Jurkat, Clone E6-1 (cell line): ENCODE data around the gene IL1A. TPM values are rescaled to one million over a fixed set of nuclear protein-coding genes. Genes with fewer than 3 reads are reported as not detected.
"Not testable (repeated sequence)": the region's sequence is repeated elsewhere in the genome, so short reads cannot be mapped to it uniquely, and the experiment has no call there.

ENCODE experiments used
- DNase-seq: peaks from one replicate; pipeline ENCODE4 v3.0.0-alpha.2; 2011; ENCODE audit warnings: low read depth, low spot score
- H3K4me3 ChIP-seq: 2 replicates; pipeline ENCODE4 v1.5.1; 2011; ENCODE audit warnings: mild to moderate bottlenecking, low read length, control low read depth, moderate library complexity
- polyA plus RNA-seq: library from polyadenylated mRNA; unstranded; fragments of >200 nt; gene quantifications from one replicate; pipeline ENCODE4 v1.2.1, GENCODE V29; 2012; ENCODE audit warnings: missing spikeins; ENCODE audit not compliant: insufficient read length, insufficient read depth

IL1A gene
- not detected for polyA plus RNA-seq

DNA sequence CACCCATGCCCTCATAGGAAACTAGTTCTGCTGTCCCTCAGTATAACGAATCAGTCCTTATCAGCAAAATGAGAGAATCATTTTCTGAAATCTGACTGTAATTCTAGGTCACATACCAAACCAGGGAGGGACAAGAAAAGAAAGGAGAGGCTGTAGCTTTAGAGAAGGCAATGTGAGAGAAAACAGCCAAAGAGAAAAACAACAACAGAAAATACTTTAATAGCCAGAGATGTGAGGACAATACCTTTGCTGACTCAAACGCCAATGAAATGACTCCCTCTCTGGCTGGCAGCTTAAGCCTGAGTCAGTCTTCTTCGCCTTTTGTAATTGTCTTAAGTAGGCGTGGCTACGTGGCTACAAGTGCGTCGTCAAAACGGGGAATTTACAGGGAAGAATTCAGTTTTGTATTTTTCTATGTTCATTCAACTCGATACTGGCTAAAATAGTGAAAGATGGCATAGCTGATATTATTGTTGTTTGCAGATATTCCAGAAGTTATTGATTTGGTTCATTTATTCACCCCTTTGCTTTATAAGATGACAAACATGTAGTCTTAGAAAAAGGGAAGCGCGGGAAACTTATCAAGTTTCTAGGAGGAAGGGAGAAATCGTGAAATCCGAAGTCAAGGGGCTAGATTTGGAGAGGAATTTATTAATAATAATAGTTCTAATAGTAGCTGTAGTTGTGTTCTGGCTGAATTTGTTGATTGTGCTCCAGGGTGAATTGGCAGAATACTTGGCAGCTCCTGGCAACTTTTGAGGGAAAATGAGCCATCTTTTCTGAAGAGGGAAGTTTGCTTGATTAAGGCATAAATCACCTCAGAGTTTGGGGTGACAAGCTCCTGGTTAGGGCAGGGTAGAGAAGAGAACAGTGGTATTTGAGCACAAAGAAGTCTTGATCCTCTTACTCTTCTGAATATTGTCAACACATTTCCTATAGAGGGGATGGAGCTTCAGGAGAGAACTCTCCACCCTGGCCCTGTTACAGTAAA is at the start of gene IL1A:
IL1A (minus strand) TSS at position 295 of the 991 bp plus-strand sequence. CDS start 723 bp downstream, outside the sequence.
- H3K4me3 ChIP-seq = no peak within 1 kb of the TSS
- no peak for DNase-seq

GRCh38 chr2:112833976-112834375 is 49.7 kb upstream of the IL1A start:
- H3K4me3 ChIP-seq = no peak overlapping the region
- DNase-seq = no peak

DNA sequence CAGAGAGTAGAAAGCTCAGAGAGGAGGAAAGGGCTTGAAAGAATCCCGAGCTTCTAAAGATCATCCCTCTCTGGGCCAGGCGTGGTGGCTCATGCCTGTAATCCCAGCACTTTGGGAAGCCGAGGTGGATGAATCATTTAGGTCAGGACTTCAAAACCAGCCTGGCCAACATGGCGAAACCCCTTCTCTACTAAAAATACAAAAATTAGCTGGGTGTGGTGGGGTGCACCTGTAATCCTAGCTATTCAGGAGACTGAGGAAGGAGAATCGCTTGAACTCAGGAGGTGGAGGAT is 49.3 kb upstream of the IL1A start:
- DNase-seq, H3K4me3 ChIP-seq: not testable (repeated sequence)

GRCh38 chr2:112832841-112833638 is 48.7 kb upstream of the IL1A start:
- no peak for DNase-seq
- no peak overlapping the region for H3K4me3 ChIP-seq

DNA sequence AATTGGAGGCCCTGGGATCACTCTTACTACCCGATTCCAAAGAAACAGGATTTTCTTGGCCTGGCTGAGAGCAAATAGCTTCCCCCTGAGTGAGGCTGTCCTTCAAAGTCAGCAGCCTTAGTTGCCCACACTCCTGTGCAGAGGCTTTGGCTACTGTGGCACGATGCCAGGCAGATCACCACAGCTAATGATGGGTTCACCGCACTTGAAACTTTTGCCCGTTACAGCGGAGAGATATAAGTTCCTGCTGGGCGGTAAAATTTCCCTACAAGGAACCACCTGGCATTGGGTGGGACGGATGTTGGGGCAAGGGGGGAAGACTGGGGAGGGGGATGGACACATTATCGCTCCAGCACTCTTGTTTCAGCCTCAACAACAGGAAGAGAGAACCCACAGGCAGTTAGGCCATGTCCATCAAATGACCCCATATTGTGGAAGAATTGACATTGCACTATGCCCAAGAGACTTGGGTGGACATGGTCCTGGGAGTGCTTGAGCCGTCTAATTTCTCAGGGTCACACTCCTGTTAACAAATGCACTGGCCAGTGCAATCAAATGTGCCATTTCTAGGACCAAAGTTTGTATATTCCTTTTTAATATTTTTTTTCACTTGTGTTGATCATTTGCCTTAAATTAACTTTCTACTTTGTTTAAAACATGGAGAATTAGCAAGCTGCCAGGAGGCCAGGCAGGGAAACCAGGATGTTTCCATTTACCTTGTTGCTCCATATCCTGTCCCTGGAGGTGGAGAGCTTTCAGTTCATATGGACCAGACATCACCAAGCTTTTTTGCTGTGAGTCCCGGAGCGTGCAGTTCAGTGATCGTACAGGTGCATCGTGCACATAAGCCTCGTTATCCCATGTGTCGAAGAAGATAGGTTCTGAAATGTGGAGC is 47.9 kb upstream of the IL1A start:
- no peak overlapping the region for H3K4me3 ChIP-seq
- DNase-seq = no peak

GRCh38 chr2:112831513-112831845 is 47.2 kb upstream of the IL1A start:
- no peak for DNase-seq

DNA sequence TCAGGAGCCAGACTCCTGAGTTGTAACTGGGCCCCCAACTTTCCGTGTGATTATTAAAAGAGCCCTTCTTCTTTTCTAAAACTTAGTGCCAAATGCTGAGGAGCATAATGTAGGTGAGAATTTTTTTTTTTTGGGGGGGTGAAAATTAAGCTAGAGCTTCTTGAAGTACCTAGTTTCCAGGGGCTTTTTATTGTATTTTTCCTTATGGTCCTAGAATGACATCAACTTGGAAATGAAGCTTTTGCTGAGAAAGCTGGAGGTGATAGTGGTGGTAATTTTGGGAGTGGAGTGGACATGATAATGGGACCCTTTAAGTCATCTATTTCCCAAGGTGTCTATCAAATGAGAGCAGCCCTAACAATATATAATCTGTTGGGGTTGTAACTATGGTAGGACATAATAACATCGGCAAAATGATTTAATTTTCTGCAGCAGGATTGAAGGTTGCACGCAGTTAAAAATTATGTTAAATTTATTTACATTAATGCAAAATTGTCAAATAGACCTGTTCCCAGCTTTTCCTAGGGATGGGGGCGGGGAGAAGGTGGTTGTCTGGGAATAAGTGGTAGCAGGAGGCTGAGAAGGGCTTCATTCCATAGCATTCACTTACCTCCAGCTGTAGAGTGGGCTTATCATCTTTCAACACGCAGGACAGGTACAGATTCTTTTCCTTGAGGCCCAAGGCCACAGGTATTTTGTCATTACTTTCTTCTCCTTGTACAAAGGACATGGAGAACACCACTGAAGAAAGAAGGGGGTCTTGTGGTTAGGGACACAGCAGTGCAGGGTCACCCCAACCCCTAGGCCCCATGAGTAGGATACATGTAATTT is 46.6 kb upstream of the IL1A start:
- H3K4me3 ChIP-seq = no peak overlapping the region
- no peak for DNase-seq

More at GRCh38 chr2:112831513-112831845, 47.2 kb upstream of the IL1A start:
- no peak overlapping the region for H3K4me3 ChIP-seq

DNA sequence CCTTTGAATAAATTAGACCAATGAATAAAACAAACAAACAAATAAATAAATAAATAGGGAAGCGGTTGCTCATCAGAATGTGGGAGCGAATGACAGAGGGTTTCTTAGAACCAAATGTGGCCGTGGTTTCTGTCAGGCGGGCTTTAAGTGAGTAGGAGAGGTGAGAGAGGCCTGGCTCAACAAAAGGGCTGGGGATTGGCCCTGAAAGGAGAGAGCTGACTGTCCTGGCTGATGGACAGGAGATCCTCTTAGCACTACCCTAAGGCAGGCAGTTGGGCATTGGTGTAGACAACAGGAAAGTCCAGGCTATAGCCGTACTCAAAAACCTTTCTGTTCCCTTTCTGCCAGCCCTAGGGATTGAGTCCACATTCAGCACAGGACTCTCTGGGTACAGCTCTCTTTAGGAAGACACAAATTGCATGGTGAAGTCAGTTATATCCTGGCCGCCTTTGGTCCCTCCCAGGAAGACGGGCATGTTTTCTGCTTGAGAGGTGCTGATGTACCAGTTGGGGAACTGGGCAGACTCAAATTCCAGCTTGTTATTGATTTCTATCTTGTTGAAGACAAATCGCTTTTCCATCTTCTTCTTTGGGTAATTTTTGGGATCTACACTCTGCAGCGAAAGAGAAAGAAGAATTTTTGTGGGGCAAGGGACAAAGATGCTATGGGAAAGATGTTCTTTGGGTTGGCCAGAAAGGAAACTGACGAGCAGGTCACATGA is 45.8 kb upstream of the IL1A start:
- DNase-seq = no peak
- H3K4me3 ChIP-seq = no peak overlapping the region

DNA sequence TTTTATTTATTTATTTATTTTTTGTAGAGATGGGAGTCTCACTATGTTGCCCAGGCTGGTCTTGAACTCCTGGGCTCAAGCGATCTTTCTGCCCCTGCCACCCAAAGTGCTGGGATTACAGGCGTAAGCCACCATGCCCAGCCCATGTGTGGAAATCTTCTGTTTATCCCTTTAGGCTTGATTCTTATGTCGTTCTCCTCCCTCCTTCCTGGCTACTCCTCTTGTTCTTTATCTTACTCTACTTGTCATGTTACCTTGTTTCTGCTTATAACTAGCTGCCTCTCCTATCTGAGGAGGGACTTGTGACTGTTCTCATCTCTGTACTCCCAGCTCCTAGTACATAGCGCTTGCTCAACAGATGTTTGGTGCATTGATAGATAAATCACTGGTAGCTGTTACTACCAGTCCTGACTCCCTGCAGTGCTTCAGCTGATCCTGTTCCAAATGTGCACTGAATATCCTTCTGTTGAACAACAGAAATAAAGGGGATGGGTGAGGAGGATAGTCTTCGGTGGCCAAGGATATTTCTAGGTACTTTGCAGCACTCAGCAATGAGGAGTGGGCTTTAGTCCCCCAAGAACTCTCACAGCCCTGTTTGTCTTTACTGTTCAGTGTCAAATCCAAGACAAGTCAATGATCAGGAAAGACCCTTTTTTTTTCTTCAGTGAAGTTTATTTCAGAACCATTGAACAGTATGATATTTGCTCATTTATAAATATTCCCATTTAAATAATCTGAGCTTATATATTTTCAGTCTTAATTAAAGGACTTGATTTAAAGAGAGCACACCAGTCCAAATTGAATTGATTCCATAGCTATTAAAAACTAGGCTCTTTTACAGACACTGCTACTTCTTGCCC is 45.0 kb upstream of the IL1A start:
- no peak overlapping the region for H3K4me3 ChIP-seq
- DNase-seq = no peak

- H3K4me3 ChIP-seq = no peak overlapping the region
- DNase-seq = no peak
These were observed 44.0 kb upstream of the IL1A start for GRCh38 chr2:112828251-112828691.

GRCh38 chr2:112827604-112828185 is 43.4 kb upstream of the IL1A start:
- DNase-seq = no peak
- no peak overlapping the region for H3K4me3 ChIP-seq

- H3K4me3 ChIP-seq = no peak overlapping the region
- DNase-seq = no peak
These were observed 42.7 kb upstream of the IL1A start for GRCh38 chr2:112827009-112827408.

DNA sequence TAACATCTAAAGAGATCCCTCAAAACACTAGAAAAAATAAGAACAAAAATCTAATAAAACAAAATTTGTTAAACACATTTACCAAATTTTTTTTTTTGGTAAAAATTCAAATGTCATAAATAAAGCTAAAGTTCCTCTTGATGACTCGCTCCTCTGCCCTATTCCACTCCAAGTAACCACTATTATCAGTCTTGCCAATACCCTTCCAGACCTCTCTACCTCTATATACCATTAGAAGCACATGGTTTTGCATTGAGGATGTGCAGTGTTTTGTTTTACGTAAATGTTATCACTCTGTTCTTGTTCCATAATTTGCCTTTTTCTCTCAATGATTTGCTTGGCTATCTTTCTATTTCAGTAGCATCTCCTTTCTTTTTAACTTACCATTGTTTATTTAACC is 41.4 kb upstream of the IL1A start:
- no peak overlapping the region for H3K4me3 ChIP-seq
- no peak for DNase-seq

DNA sequence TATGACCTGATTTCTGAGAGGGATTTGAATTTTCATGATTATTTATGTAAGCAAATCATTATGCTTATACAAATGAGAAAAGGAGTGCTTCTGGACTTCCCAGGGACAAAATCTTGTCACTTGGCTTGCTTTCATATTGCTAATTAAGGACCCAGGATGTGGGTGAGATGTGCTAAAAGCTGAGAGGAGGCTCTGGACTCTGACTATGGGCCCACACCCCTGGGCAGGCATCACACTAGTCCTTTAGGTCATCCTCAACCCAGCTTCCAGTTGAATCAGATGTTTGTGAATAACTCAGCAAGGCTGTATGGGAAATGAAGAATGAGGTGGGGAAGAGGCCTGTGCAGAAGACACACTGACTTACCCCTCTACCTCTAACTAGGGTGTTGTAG is 40.4 kb upstream of the IL1A start:
- H3K4me3 ChIP-seq = no peak overlapping the region
- DNase-seq = no peak

GRCh38 chr2:112821682-112822081 is 37.4 kb upstream of the IL1A start:
- DNase-seq = peak; percentile 34

DNA sequence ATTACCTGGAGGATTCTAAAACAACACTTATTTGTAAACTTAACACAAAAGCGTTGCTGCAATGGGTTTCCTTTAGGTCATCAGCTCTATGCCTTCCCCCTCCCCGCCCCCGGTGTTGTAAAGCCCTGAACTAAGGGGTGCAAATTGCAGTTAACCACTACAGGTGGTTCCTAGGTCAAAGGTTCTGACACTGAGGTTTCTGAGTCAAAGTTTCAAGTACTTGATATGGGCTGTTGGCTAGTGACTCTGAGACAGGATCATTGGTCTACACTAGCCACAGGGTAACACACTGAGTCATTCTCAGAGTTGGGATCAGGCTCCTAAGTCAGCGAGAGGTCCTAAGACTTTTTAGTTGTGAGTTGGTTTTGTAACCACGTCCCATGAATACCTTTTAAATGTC is 36.8 kb upstream of the IL1A start:
- no peak for DNase-seq
- H3K4me3 ChIP-seq = no peak overlapping the region

More at GRCh38 chr2:112821682-112822081, 37.4 kb upstream of the IL1A start:
- no peak overlapping the region for H3K4me3 ChIP-seq

- no peak for DNase-seq
- H3K4me3 ChIP-seq = no peak overlapping the region
These were observed 36.0 kb upstream of the IL1A start for GRCh38 chr2:112820343-112820742.
